NCI-H460 (cell line): Measurements from ENCODE around the gene CEP164. TPM values are rescaled to one million over a fixed set of nuclear protein-coding genes. Genes with fewer than 3 reads are reported as not detected.
A peak's percentile ranks its signal among the peaks of the same experiment; 100 is the strongest.
"Not testable (repeated sequence)": the region's sequence is repeated elsewhere in the genome, so short reads cannot be mapped to it uniquely, and the experiment has no call there.

Source experiments
- DNase-seq: peaks from one replicate; pipeline ENCODE4 v3.0.0-alpha.2; 2016; ENCODE audit warnings: low read depth; ENCODE audit errors: extremely low read depth
- total RNA-seq: library from RNA; depleted of rRNA; stranded (reverse); fragments of >200 nt; shearing (Covaris generic); gene quantifications from 2 replicates; pipeline ENCODE4 v1.2.3, GENCODE V29; 2014

Gene CEP164
- total RNA-seq, 1 experiment from 2014 or later = 30.3 TPM

DNA sequence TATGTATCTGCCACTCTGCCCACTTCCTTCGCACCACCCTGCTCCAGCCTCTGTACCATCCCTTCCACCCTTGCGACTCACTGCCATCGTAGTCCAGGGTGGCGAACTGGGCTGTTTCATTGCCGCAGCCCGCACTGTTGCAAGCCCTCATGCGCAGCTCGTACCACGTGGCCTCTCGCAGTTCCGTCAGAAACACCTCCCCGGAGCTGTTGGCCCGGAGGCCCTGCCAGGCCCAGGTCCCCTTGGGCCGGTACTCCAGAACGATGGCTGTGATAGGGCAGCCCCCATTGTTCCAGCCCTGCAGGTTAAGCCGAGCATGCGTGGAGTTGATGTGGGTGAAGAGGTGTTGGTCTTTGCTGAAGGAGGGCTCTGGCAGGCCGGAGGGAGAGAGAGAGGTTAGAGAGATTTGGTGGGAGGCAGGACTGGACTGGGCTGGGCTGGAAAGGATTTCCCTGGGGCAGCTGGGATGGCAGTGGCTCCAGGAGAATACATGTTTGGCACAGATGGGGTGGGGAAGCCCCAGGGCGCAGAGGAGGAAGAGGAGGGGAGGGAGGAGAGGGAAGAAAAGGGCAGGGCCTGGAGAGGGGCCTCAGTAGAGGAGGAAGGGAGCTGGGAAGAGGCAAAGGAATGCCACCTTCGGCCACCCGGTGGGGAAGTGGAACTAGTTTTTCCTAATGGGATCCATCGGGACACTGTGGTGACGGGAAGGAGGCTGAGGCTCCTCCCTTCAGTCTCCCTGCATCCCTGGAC, 109.6 kb downstream of the CEP164 start:
- no peak for DNase-seq

DNA sequence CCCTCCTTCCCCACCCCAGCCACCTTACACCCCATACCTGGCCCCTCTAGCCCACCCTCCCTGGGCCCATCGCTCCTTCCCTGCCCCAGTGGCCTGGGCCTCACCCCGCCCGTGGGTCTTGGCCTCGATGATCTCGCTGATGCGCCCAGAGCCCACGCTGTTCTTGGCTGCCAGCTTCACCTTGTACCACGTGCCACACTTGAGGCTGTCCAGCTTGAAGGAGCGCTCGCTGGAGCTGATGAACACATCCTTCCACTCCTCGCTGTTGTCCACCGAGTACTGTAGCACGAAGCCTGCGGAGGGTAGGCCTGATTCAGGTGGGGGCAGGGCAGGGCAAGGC, 110.1 kb downstream of the CEP164 start:
- DNase-seq = no peak

DNA sequence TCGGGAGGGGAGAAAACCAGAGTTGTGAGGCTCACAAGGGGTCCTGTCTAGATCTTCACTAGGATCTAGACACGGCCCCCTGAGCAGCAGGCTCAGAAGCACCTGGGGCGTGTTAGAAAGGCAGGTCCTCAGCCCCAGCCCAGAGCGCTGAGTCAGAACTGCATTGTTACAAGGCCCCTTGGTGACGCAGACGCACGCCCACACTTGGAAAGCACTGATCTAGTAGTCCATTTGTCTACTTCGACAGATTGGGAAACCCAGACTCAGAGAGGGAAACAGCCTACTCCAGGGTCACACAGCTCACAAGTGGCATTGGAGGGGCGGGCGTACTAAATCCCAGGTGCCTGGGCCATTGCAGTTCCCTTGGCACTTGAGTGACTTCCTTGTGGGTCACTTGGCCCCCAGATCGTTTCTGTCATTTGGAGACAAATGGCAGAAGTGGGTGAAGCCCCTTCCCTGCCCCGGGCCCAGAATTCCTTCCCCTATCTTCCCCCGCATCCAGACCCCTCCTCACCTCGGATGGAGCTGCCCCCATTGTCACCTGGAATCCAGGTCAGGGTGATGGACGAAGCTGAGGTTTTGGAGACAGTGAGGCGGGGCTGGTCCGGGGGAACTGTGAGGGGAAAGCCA, 110.8 kb downstream of the CEP164 start:
- DNase-seq = no peak

DNA sequence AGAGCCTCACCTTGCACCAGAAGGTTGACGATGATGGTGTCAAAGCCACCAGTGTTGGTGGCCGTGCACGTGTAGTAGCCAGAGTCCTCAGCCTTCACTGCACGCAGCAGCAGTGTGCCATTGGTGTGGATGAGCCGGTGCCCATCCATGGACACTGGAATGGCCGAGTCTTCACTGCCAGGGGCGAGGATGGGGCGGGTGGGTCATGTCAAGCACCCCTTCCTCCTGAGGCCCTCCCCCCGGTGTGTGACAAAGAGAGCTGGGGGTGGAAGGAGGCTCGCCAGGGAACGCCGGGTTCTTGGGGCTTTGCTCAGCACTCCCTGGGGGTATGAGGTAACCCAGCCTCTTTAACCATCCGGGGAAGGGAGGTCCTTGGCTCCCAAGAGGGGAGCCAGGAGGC, 111.6 kb downstream of the CEP164 start:
- DNase-seq = no peak

DNA sequence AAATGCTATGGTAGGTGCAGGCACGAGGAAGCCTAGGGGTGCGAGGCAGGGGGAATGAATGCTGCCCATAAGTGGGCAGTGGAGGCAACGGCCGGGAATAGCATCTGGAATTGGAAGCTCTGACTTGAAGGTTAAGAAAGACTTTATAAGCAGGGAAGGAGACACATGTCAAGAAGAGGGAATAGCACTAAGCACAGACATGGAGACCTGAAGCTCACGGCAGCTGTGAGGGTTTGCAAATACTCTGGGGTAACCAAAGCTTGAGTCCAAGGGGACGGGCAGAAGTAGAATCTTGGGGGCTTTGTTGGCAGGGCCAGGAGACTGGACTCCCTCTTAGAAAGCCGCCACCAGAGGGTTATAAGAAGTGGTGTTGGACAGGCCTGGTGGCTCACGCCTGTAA, 112.6 kb downstream of the CEP164 start:
- DNase-seq = no peak

DNA sequence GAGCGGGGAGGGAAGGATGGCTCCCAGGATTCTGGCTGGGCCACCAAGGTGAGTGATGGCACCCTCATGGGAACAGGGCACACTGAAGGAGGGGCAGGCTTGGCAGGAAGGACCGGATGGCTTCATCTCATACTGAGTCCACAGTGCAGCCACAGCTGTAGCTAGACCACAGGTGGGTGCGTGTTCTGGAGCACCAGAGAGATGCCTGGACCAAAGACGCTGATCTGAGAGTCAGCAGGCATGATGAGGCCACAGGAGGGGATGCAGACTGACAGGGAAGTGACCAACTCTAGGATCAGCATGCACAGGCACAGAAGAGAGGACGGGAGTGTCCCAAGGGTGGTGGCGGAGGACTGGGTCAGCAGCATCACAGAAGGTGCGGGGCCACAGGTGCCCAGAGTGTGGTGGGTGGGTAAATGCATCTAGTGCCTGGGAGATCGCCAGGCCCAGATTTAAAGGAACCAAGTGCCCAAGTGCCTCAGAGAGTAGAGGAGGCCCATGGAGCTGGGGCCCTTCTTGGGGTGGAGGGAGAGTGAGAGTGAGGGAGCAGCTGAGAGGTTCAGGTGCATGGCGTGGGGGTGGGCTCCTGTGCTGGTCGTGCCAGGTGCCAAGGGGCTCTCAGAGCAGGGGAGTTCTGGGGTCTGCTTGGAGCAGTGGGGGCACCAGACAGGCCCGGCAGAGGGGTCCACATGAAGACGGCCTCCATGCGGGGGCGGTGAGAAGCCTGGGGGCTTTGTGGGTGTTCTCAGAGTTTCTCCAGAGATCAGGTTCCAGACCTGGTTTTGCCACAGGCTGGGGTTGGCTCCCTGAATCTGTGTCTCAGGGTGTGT, 113.7 kb downstream of the CEP164 start:
- DNase-seq = no peak

DNA sequence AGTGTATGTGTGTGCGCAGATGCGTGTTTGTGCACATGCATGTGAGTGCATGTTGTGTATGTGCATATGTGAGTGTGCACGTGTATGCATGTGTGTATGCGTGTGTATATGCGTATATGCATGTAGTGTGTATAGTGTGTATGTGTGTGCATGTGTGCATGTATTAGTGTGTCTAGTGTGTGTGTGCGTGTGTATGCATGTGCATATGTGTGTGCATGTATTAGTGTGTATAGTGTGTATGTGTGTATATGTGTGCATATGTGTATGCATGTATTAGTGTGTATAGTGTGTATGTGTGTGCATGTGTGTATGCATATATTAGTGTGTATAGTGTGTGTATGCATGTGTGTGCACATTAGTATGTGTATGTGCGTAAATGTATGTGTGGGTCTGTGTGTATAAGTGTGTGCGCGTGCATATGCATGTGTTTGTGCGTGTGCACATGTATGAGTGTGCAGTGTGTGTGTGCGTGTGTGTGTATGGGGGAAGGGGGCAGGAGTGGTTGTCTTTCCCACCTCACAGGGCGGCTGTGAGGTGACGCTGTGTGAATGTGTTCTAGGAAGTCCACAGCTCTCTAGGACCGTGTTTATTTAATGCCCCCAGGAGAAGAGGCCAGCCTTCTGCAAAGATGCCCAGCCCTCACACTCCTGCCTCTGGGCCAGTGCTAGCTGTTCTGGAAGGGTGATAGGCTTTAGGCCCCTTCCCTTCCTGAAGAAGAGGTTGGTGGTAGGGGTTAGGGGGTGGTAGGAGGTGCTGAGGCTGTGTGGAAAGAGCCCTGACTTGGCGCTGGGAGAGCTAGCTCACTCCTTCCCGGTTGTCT, 114.6 kb downstream of the CEP164 start:
- no peak for DNase-seq

DNA sequence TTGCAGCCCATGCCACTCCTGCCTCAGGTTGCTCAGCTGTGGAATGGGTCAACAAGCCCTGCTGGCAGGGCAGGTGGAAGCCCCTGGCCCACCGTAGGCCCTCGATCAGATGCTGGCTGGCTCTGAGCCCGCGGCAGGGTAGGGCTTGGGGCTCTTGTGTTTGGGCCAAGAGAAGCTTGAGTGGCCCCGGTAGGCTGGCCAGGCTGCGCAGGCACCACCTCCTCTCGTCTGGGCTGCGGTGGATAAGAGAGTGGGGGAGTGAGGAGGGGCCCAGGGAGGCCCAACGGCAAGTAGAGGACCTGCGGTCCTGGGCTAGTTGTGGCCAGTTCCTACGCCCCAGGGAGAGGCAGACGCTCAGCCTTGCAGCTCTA, 115.2 kb downstream of the CEP164 start:
- DNase-seq = no peak

DNA sequence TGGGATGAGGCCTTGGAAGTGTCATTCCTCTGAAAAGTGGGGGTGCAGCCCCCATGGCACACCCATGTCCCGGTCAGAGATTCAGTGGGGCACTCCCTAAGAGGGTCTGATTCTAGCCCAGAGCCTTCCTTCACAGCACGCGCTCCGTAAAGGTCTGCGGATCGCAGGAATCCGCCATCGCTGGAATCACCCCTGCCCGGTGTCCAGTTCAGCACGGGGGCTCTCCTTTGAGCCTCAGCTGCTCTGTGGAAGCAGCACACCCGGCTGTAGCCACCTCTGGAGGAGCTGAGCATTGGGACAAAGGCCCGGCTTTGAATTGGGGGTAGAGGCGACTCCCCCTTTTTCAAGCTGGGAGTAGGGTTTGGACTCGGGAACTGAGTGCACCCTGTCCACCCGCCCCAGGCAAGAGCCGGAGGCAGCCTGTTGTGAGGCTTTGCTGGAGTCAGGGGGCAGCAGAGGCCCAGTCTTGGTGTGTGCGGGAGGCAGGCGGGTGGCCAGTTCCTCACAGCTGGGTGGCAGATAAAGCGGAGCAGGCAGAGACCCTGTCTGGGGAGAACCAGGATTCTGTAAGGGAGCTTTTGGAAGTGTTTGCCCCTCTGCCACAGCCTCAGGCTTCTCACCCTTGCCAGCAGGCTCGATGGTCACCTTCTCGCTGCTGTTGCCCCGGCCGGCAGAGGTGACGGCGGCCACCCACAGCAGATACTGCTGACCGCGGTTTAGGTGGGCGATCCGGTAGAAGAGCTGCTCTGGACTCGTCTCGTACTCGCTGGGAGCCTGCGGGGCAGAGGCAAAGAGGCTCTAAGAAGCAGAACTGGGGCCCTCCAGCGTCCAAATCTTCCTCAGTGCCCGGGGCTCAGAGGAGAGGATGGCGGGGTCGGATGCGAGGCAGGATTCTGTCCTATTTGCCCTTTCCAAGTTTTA, 115.9 kb downstream of the CEP164 start:
- DNase-seq = peak; percentile 7

DNA sequence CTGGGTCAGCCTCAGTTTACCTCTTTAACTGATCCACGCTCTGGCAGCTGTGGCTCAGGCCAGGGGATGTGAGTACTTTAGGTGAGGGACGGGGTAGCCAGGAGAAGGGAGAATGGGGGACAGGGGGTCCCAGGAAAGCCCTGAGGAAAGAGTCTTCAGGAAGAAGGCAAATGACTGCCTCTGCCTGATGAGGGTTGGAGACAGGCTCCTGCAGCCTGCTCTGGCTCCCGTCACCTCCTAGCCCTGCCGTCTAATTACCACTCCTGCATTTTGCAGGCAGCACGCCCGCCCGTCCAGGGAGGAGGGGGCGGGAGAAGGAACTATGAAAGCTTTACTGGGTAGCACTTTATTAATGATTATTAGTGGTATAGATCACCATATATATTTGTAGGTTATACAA, 116.6 kb downstream of the CEP164 start:
- no peak for DNase-seq

DNA sequence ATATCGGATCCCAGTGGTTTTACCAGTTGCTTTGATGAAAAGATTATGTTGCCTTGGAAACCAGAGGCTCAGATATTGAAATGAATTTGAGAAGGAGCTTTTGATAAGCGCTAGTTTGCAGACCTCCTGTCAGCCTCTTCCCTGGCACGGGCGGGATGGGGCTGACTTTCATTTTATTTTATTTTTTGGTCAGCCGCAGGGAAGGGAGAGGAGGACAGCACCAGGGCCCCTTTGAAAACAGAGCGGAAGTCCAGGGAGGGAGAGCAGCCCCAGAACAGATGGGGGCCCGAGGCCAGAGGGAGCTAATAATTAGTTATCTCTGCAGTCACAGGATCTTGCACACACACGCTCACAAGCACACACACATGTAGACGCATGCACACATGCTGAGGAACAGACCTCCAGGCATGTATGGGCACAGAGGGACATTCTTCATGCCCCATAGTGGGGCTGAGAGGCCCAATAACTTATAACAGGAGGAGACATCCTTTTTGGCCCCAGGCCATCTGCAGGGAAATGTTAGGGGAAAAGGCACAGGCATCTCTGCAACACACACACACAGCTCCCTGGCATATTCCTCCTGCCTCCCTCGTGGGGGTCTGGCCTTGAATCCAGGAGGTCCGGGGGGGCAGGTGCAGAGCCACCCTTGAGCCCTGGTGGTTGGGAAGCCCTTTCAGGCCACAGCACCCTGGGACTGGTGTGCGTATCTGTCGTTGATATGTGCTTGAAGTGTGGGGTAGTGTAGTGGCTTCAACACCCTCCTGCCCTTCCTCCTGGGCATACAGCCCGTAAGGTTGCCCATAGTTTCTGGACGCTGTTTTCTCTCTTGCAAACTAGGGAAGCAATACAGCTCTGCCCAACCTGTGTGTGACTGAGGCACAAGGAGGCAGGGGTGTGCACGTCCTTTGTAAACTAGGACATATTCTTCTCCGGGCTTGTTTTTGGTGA, 117.3 kb downstream of the CEP164 start:
- no peak for DNase-seq

DNA sequence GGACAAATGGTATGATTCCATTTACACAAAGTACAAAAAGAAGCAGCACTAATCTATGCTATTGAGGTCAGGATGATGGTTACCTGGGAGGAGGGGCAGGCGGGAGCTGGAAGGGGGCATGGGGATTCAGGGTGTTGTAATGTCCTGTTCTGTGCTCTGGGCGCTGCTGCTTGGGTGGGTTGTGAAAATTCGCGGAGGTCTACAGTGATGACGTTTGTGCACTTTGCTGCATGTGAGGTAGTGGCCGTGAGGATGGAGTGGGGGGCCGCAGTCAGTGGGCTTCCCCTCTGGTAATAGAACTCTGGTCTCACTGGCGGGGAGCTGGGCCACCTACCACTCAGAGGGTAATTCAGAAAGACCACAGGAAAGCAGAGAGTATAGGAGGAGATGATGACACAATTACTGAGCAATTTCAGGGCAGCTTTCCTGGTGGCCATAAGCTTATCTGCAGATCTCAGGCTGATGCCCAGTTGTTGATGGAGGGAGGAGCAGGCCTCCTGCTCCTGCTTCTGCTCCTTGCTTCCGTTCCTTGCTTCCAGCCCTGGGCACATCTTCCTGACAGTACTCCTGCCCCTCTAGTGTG, 121.5 kb downstream of the CEP164 start:
- no peak for DNase-seq

DNA sequence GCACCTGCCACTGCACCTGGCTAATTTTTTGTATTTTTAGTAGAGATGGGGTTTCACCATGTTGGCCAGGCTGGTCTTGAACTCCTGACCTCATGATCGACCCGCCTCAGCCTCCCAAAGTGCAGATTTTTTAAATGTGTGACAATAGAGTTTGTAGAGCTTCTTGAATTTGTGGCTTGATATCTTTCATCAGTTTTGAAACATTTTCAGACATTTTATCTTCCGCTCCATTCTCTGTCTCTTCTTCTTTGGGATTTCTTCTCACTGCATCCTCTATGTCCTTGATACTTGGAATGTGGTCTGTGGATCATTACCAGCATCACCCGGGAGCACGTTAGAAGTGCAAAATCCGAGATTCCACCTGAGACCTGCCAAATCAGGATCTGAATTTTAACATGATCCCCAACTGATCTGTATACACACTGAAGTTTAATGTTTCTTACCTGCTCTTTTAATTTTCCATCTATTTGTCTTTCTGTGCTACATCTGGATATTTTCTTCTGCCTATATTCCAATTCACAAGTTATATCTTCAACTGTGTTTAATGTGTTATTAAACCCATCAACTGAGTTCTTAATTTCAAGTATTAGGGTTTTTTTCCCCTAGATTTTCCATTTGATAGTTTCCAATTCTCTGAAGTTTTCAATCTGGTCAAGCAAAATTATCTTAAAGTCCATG, 126.4 kb downstream of the CEP164 start:
- no peak for DNase-seq

DNA sequence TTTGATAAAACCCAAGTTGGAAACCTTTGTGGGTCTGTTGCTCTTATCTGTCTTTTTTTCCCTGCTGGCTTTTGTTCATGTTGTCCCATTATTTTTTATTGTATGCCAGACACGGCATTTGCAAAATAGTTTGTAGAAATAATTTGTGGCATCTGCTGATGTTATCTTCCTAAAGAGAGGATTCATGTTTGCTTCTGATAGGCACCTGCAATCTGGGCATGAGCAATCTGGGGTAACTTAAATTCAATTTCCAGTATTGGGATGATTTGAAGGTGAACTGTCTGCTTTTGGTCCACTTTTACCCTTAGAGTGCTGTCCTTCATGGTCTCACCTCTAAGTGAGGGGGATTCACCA, 126.9 kb downstream of the CEP164 start:
- DNase-seq = no peak

DNA sequence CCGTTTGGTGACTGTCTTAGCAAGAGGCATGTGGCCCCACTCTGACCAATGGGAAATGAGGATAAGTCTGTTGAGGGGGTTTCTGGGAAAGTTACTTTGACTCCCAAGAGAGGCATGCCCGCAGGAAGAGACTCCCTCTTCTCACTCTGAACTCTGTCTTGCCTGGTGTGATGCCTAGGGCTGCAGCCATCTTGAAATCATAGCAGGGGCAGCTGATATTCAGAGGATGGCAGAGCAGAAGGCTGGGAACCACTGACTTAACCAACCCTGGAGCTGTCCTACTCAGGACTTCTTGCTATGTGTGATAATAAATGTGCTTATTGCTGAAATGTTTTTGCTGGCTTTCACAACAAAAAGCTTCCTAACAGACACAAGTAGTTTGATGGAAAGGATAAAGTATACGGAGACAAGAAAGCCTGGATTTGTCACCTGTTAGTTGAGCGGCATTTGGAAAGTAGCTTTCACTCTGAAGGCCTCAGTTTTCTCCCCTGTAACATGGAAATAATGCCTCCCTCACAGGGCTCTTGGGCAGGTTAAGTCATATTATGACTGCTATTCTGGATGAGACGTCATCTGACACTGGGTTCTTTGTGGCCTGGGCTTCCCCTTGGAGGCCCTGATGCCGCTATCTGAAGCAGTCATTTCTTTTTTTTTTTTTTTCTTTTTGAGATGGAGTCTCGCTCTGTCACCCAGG, 128.5 kb downstream of the CEP164 start:
- DNase-seq = no peak

DNA sequence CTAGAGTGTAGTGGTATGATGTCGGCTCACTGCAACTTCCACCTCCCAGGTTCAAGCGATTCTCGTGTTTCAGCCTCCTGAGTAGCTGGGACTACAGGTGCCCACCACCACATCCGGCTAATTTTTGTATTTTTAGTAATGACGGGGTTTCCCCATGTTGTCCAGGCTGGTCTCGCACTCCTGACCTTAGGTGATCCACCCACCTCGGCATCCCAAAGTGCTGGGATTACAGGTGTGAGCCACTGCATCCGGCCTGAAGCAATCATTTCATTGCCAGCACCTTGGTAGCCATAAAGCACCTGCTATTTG, 129.0 kb downstream of the CEP164 start:
- DNase-seq = not testable (repeated sequence)

DNA sequence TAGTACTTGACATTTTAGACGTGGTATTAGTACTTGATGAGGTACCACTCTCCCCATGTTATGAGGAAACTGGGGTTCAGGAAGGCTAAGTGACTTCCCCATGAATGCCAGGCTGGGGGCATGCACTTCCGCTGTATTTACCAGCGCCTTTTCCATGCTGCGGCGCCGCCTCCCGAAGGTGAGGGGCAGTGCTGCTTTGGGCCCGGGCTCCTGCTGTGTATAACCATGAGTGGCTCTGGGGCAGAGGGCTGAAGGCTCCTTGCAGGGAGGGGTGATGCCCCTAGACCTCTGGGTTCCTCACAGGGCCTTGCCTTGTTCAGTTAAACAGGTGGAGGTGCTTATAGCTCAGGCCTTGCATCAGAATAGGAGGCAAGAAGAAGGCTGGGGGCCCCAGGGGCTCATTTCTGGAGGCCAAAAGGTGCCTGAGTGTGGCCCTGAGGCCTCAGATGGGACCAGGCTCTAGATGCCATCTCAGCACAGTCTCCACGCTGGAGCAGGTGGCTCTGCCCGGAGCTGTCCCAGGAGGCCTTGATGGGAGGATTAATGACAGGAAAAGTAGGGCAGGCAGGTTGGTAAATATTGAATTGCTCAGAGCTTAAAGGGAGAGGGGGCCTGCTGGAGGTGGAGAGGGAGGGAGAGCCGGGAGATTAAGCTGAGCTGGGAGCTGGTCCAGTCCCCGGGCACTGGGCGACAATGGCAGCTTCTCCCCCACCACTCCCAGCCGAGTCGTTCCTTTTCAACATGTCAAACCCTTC, 129.6 kb downstream of the CEP164 start:
- DNase-seq = no peak
